Endothelial cell of umbilical vein (primary cell): ENCODE data around the gene SH3TC1.

Experiments
- CTCF ChIP-seq, 2 donors: IDR thresholded peaks; 1 replicate in 1 of 2; 2 replicates in 1 of 2; pipeline ENCODE4 v1.5.1; 2011; ENCODE audit warnings: low read length in 2 of 2, mild to moderate bottlenecking in 2 of 2, moderate library complexity in 2 of 2, control low read depth in 1 of 2, inconsistent platforms in 1 of 2, low read depth in 1 of 2; ENCODE audit not compliant: insufficient read depth in 1 of 2; ENCODE audit errors: extremely low read depth in 1 of 2
- FOS ChIP-seq: IDR thresholded peaks from 2 replicates; pipeline ENCODE4 v1.6.1; 2011; ENCODE audit warnings: mild to moderate bottlenecking, low read length, moderate library complexity, borderline replicate concordance; ENCODE audit not compliant: insufficient read depth
- GATA2 ChIP-seq: IDR thresholded peaks from 2 replicates; pipeline ENCODE4 v1.7.0; 2011; ENCODE audit warnings: low read depth, mild to moderate bottlenecking, moderate library complexity, mixed read lengths, low read length; ENCODE audit not compliant: insufficient read length, insufficient read depth
- POLR2A ChIP-seq: IDR thresholded peaks from 2 replicates; pipeline ENCODE4 v1.6.1; 2012; ENCODE audit warnings: low read depth, mild to moderate bottlenecking, control low read depth, low read length
- POLR2AphosphoS5 ChIP-seq: IDR thresholded peaks from 2 replicates; pipeline ENCODE4 v1.6.1; 2012; ENCODE audit warnings: low read depth, mild to moderate bottlenecking, control low read depth, low read length, moderate library complexity; ENCODE audit not compliant: insufficient read depth
- TF ChIP-seq, protein P1 (sequence below): IDR thresholded peaks from 2 replicates; pipeline ENCODE4 v1.6.1; 2011; ENCODE audit not compliant: insufficient read depth, insufficient read length

- TF ChIP-seq CTCF (IDR thresholded peaks at IDR 0.05; ENCODE audit: extremely low read depth in 1 of 2, insufficient read depth in 1 of 2, low read depth in 1 of 2, low read length in 2 of 2) (no peak), POLR2AphosphoS5 (no peak), POLR2A (no peak), FOS (no peak), GATA2 (no peak)
- TF ChIP-seq, protein P1, sequence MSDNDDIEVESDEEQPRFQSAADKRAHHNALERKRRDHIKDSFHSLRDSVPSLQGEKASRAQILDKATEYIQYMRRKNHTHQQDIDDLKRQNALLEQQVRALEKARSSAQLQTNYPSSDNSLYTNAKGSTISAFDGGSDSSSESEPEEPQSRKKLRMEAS, result no peak
Measured at GRCh38 chr4:8160572-8160971, 38.5 kb upstream of the SH3TC1 start.
